Gastroesophageal sphincter (tissue), 4 donors: ENCODE results near the gene FMO2. TPM values are rescaled to one million over a fixed set of nuclear protein-coding genes. Genes with fewer than 3 reads are reported as not detected.
A peak's percentile ranks its signal among the peaks of the same experiment; 100 is the strongest.

Source experiments
- ATAC-seq: fragments of 150-250 bp; one replicate; pipeline ENCODE4 v1.9.1; 2016; ENCODE audit warnings: mild to moderate bottlenecking, moderate library complexity
- H3K27ac ChIP-seq, 4 donors: fragments of 200-600 bp; sonication (generic) in 3 of 4; 1 replicate in 3 of 4; 2 replicates in 1 of 4; pipeline ENCODE4 v1.5.1; 2016 to 2019
- H3K27me3 ChIP-seq: fragments of 200-600 bp; sonication (generic); one replicate; pipeline ENCODE4 v1.5.1; 2019
- H3K36me3 ChIP-seq, 2 donors: fragments of 200-600 bp; sonication (generic); one replicate each; pipeline ENCODE4 v1.5.1; 2019; ENCODE audit warnings: control low read depth in 1 of 2
- H3K4me1 ChIP-seq, 3 donors: fragments of 200-600 bp; sonication (generic); 1 replicate in 2 of 3; 2 replicates in 1 of 3; pipeline ENCODE4 v1.5.1; 2016 to 2019; ENCODE audit warnings: control low read depth in 2 of 3
- H3K4me3 ChIP-seq, 2 donors: fragments of 200-600 bp; sonication (generic); one replicate each; pipeline ENCODE4 v1.5.1; 2019; ENCODE audit warnings: mild to moderate bottlenecking in 1 of 2, moderate library complexity in 1 of 2
- H3K9me3 ChIP-seq, 3 donors: fragments of 200-600 bp; sonication (generic); one replicate each; pipeline ENCODE4 v1.5.1; 2017 to 2019; ENCODE audit warnings: control low read depth in 2 of 3
- CTCF ChIP-seq, 4 experiments: fragments of 200-600 bp in 2 of 4; fragments of 450-650 bp in 2 of 4; sonication (generic) in 1 of 4; IDR thresholded peaks; one replicate each; pipeline ENCODE4 v1.5.1; 2017 to 2019; ENCODE audit warnings: antibody characterized with exemption in 4 of 4, mild to moderate bottlenecking in 2 of 4, moderate library complexity in 2 of 4
- EP300 ChIP-seq: sonication (generic); formaldehyde crosslinking; IDR thresholded peaks from one replicate; pipeline ENCODE4 v1.6.1; 2017; ENCODE audit warnings: antibody characterized with exemption, mild to moderate bottlenecking
- POLR2A ChIP-seq, 2 donors: fragments of 450-650 bp; IDR thresholded peaks; one replicate each; pipeline ENCODE4 v1.6.1; 2017; ENCODE audit warnings: antibody characterized with exemption in 2 of 2, mild to moderate bottlenecking in 2 of 2, moderate library complexity in 1 of 2
- POLR2AphosphoS5 ChIP-seq: sonication (generic); formaldehyde crosslinking; IDR thresholded peaks from one replicate; pipeline ENCODE4 v1.6.1; 2017; ENCODE audit warnings: antibody characterized with exemption
- WGBS, 2 donors: methylation state at CpG; one replicate each; pipeline ENCODE4 v1.1.5; 2018; ENCODE audit warnings: low coverage in 1 of 2; 5-methylcytosine and 5-hydroxymethylcytosine counted together
- total RNA-seq, 4 donors: library from RNA; depleted of rRNA; stranded (reverse); fragments of >200 nt; gene quantifications; one replicate each; pipeline ENCODE4 v1.1.0, GENCODE V29; 2016

FMO2 gene
- total RNA-seq, 4 donors from 2014 or later: 33.9 to 74.1 (median 35.9) TPM

GRCh38 chr1:171152549-171152948 is 32.6 kb upstream of the FMO2 start:
- Histone ChIP-seq H3K36me3 (no peaks in the 10 kb centered on the region), H3K27me3 (no peaks in the 10 kb centered on the region), H3K9me3 (no peaks in the 10 kb centered on the region), H3K4me1 (no peaks in the 10 kb centered on the region), H3K4me3 (no peak overlapping the region), H3K27ac (no peak overlapping the region)
- 59 to 66% methylated on average over 2 of the region's 2 CpGs for WGBS, 2 donors
- TF ChIP-seq POLR2A (IDR thresholded peaks at IDR 0.05) (no peak), CTCF (IDR thresholded peaks at IDR 0.05) (no peak), EP300 (no peak), POLR2AphosphoS5 (no peak)
- ATAC-seq: no peak

- ATAC-seq: no peak
Observed at GRCh38 chr1:171155484-171155883, 29.6 kb upstream of the FMO2 start.

GRCh38 chr1:171158096-171158495 is 27.0 kb upstream of the FMO2 start:
- H3K4me1 ChIP-seq: peaks cover 5 to 21% (median 7%) of the 10 kb centered on the region in 3 donors
- no peaks in the 10 kb centered on the region for H3K36me3 ChIP-seq
- no peaks in the 10 kb centered on the region for H3K9me3 ChIP-seq
- TF ChIP-seq POLR2AphosphoS5 (no peak), CTCF (IDR thresholded peaks at IDR 0.05) (no peak), EP300 (no peak), POLR2A (IDR thresholded peaks at IDR 0.05) (no peak)
- ATAC-seq: no peak
- no peaks in the 10 kb centered on the region for H3K27me3 ChIP-seq
- H3K27ac ChIP-seq: no peak overlapping the region
- 71 to 81% methylated on average over 4 to 5 of the region's 5 CpGs for WGBS, 2 donors
- H3K4me3 ChIP-seq: no peak overlapping the region

More at GRCh38 chr1:171155484-171155883, 29.6 kb upstream of the FMO2 start:
- TF ChIP-seq POLR2A (IDR thresholded peaks at IDR 0.05) (no peak), EP300 (no peak), POLR2AphosphoS5 (no peak), CTCF (IDR thresholded peaks at IDR 0.05) (no peak)
- no peak overlapping the region for H3K4me3 ChIP-seq
- H3K27ac ChIP-seq: no peak overlapping the region
- H3K27me3 ChIP-seq: no peaks in the 10 kb centered on the region
- H3K9me3 ChIP-seq: no peaks in the 10 kb centered on the region
- H3K36me3 ChIP-seq: no peaks in the 10 kb centered on the region
- peaks cover 2 to 13% (median 5%) of the 10 kb centered on the region in 3 donors for H3K4me1 ChIP-seq

- peaks cover 5 to 21% (median 7%) of the 10 kb centered on the region in 3 donors for H3K4me1 ChIP-seq
- no peaks in the 10 kb centered on the region for H3K36me3 ChIP-seq
- no peak for TF ChIP-seq CTCF (IDR thresholded peaks at IDR 0.05)
- no peak for TF ChIP-seq POLR2A (IDR thresholded peaks at IDR 0.05)
- TF ChIP-seq EP300: no peak
- no peak for TF ChIP-seq POLR2AphosphoS5
- H3K9me3 ChIP-seq: no peaks in the 10 kb centered on the region
- no peak for ATAC-seq
- H3K27ac ChIP-seq: no peak overlapping the region
- H3K4me3 ChIP-seq: no peak overlapping the region
- no peaks in the 10 kb centered on the region for H3K27me3 ChIP-seq
- WGBS, 2 donors: 79 to 100% methylated on average over 1 to 3 of the region's 3 CpGs
Observed at GRCh38 chr1:171158551-171158950, 26.5 kb upstream of the FMO2 start.

- Histone ChIP-seq H3K4me3 (no peak overlapping the region), H3K27me3 (no peaks in the 10 kb centered on the region), H3K9me3 (no peaks in the 10 kb centered on the region), H3K27ac (peak overlapping the region in 1 of 4 donors; percentile 71), H3K36me3 (no peaks in the 10 kb centered on the region), H3K4me1 (peaks cover 5 to 21% (median 7%) of the 10 kb centered on the region in 3 donors)
- 87 to 93% methylated on average over 2 of the region's 2 CpGs for WGBS, 2 donors
- TF ChIP-seq POLR2AphosphoS5 (no peak), POLR2A (IDR thresholded peaks at IDR 0.05) (no peak), EP300 (no peak), CTCF (IDR thresholded peaks at IDR 0.05) (no peak)
- ATAC-seq: no peak
Observed at GRCh38 chr1:171159148-171159547, 26.0 kb upstream of the FMO2 start.
